GM12801 (cell line): ENCODE results near the gene NSG1.

ENCODE experiments used
- CTCF ChIP-seq: IDR thresholded peaks from one replicate; pipeline ENCODE4 v1.5.1; 2011; ENCODE audit warnings: control low read depth; ENCODE audit not compliant: insufficient read length; ENCODE audit errors: extremely low read depth

Gene NSG1

GRCh38 chr4:4347585-4347984 lies 39.3 kb upstream of the NSG1 start:
- no peak for TF ChIP-seq CTCF

GRCh38 chr4:4349867-4350266 lies 37.0 kb upstream of the NSG1 start:
- TF ChIP-seq CTCF = no peak

- no peak for TF ChIP-seq CTCF
Observed at GRCh38 chr4:4350909-4351308, 36.0 kb upstream of the NSG1 start.

DNA sequence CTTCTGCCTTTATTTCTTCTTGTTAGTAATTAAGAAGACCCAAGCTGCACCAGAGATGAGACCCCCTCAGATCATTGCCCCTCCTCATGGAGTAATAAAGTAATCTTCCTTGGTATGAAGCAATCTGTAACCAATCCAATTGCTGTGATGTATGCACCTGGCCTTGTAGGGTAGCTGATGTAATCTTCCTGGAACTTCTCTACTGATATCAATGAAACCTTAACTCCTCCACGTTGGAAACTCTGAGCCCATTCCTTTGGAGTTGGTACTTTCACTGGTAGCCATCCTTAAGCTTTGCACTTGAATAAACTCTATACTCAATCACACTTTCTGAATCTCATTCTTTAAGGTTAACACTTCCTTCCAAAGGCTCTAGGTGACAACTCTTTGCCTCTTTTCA lies 31.6 kb upstream of the NSG1 start:
- TF ChIP-seq CTCF = no peak

DNA sequence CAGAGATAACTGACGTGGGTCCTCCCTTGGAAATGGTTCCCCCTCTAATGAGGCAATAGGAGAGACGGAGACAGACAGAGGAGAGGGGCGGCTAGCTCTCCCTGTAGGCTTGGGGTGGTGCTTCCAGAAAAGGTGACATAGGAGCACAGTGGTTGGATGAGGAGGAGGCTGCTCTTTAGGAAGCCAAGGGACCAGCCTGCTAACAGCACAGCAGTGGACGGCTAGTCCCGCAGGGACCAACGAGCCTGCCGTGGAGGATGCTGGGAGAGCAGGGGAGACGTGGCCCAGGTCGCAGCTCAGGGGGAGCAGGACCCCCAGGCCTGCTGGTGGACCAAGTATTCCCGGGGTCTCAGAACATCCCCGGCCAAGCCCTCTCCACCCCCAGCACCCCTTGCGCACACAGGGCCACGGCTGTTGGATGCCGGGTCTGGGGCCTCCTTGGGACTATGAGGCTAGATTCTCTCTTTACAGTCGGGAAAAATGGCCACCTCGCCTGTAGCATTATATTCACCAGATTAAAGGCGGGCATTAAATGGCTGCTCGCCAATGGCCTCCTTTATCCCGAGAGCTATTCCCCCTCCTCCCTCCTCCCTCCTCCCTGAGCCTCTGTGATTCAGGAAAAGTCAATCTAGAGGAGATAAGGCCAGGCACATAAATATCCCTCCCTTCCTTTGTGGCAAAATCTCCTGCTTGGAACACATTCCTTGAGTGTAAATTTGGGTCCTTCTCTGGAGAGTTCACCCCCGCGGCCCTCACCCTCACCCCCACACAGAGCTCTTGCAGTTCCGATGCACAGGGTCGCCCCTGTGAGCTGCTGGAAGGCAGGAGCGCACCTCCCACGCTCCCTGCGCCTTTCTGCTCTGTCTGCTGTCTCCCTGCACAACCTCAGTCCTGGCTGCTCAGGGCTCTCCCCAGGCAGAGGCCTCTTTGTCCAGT lies 30.5 kb upstream of the NSG1 start:
- no peak for TF ChIP-seq CTCF

- no peak for TF ChIP-seq CTCF
Observed at GRCh38 chr4:4358093-4358854, 28.6 kb upstream of the NSG1 start.

DNA sequence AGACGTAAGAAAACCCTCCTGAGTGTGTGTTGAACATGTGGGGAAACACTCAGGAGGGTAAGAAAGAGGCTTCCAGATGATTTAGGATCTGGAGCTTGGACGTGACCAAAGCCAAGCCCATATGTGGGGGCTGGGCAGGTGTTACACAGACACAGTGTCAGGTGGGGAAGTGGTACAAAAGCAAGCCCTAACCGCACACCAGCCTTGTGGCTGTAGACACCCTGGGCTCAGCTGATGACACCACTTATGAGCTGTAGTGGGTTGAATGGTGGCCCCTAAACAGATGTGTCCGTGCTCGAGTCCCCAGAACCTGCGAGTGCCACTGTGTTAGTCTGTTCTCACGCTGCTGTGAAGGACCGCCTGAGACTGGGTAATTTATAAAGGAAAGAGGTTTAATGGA lies 25.0 kb upstream of the NSG1 start:
- no peak for TF ChIP-seq CTCF
